Lower leg skin (tissue), 3 donors: ENCODE results near the gene VPREB3.

ENCODE experiments used
- CTCF ChIP-seq, 3 donors: fragments of 450-650 bp; IDR thresholded peaks; one replicate each; pipeline ENCODE4 v1.5.1; 2016; ENCODE audit warnings: antibody characterized with exemption in 3 of 3, mild to moderate bottlenecking in 3 of 3, moderate library complexity in 2 of 3
- POLR2A ChIP-seq, 2 donors: fragments of 450-650 bp; IDR thresholded peaks; one replicate each; pipeline ENCODE4 v1.6.1; 2016 to 2017; ENCODE audit warnings: antibody characterized with exemption in 2 of 2, mild to moderate bottlenecking in 1 of 2, moderate library complexity in 1 of 2

- TF ChIP-seq CTCF (IDR thresholded peaks at IDR 0.05) (no peak), POLR2A (IDR thresholded peaks at IDR 0.05) (no peak)
Observed at GRCh38 chr22:23755711-23756110, 1.5 kb upstream of the VPREB3 start.
